HL-60/S4 (cell line): ENCODE data around the gene SPRING1.
"Not testable (repeated sequence)": the region's sequence is repeated elsewhere in the genome, so short reads cannot be mapped to it uniquely, and the experiment has no call there.

Experiments used
- in situ Hi-C: fragments of 300-500 bp; cut with MboI; formaldehyde crosslinking; loops from 2 replicates; pipeline ENCODE4 v1.14.3; 2022; ENCODE audit warnings: low sequenced_read_pairs

Gene SPRING1

DNA sequence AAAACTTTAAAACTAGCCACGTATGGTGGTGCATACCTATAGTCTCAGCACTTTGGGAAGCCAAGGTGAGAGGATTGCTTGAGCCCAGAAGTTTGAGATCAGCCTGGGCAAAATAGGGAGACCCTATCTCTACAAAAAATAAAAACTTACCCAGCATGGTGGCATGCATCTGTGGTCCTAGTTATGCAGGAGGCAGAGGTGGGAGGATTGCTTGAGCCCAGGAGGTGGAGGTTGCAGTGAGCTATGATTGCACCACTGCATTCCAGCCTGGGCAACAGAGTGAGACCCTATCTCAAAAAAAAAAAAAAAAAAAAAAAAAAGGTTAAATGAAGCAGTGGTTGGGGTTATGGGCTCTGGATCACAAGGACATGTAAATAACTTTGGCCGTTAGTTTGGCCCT, 4.9 kb upstream of the SPRING1 start:
- in situ Hi-C loops: not testable (repeated sequence)

DNA sequence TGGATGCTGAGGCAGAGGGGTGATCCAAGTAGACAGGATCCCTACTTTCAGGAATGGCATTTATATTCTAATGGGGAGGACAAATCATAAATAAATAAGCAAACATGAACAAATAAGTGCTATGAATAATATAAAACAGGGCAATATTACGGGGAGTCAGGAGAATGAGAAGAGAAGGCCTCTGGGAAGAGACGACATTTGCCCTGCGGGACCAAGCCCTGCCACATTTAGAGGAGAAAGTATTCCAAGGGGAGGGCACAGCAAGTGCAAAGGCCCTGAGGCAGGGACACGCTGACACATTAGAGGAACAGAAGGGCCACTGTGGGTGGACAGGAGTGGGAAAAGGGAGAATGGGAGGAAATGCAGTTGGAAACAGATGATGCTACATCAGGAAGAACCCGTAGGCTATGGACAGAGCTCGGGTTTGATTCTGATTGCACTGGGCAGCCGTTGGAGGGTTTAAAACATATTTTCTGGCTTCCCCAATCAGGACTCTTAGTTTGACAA, 1.6 kb upstream of the SPRING1 start:
- in situ Hi-C loops: no loop called here

DNA sequence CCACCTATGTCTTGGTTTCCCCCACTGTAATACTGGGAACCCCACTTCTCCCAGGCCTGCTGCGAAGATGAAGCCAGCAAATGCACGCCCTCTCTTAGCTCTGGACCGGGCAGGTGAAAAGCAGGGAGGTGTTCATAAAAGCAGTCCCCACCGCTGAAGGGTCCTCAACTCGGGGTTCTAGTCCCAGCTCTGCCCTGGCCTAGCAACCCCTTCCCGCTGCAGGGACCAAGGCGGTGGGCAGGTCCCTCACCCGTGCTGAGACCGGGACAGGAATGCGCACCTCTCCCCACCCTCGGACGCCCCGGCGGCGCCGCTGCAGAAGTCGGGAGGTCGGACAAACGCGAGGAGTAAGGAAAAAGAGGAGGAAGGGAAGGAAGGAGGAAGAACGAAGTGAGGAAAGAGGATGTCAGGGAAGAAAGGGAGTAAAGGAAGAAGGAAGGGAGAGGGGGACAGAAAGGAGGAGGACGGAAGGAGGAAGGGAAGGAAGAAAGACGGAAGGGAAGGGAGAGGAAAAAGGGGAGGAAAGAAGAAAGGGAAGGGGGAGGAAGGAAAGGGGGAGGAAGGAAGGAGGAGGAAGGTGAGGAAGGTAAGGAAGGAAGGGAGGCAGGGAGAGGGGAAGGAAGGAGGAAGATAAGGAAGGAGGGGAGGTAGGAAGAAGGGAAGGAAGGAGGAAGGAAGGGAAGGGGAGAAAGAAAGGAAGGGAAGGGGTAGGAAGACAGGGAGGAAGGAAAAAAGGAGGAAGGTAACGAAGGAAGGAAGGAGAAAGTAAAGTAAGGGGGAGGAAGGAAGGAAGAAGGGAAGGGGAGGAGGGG, 701 bp downstream of the SPRING1 start:
- in situ Hi-C loops: no loop called here

DNA sequence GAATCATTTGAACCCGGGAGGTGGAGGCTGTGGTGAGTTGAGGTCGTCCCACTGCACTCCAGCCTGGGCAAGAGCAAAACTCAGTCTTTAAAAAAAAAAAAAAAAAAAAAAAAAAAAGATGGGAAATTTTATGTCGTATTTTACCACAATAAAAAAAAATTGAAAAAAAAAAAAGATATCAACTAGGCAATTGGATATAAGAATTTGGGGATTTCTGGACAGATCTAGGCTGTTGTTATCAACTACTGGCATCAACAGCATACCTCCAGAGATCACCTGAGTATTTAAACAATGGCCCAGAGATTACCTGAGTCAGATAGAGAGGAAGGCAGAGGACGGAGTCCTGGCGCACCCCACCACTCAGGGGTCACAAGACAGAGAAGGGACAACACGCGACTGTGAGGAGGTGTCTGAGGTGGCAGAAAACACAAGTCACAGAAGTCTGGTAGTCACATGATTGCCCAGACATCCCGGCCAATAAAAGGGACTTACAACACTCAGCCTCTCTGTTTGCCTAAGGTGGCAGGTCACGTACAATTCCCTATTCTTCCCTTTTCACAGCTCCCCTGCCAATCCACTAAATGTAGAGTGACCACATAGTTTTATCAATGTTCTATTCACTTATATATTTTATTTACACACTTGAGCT, 1.8 kb downstream of the SPRING1 start:
- in situ Hi-C loops: no loop called here

DNA sequence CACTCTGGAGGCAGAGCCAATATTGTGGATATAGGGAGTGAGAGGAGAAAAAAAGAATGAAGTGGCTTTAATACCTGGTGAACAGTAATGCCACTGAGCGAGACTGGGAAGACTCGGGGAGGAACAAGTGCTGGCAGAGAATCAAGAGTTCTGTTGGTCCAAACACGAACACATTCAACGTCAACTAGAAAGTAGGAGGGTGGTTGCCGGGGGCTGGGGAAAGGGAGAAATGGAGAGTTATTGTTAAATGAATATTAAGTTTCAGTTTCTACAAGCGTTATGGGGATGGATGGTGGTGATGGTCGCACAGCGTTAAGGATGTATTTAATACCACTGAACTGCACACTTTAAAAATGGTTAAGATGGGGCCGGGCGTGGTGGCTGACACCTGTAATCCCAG, 2.8 kb downstream of the SPRING1 start:
- in situ Hi-C loops: no loop called here

DNA sequence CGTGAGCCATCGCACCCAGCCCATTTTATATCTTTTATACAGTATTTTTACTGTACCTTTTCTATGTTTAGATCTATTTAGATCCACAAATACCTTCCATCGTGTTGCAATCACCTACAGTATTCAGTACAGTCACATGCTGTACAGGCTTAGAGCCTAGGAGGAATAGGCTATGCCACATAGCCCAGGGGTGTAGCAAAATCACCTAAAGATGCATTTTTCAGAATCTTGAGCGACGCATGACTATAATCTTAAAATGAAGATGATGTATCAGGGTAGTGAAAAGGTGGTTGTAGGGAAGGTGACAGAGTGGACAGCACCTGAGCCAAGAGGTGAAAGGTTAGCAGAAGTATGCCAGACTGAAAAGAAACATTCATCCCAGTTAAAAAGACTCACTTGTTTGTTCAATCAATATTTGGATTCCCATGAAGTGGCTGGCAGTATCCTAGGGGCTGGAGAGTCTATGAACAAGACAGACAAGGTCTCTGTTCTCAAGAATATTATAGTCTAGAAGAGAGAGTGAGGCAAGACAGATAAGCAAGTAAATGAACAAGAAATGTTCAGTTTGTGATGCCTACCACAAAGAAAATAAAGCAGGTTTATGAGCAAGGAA, 3.6 kb downstream of the SPRING1 start:
- in situ Hi-C loops: no loop called here

DNA sequence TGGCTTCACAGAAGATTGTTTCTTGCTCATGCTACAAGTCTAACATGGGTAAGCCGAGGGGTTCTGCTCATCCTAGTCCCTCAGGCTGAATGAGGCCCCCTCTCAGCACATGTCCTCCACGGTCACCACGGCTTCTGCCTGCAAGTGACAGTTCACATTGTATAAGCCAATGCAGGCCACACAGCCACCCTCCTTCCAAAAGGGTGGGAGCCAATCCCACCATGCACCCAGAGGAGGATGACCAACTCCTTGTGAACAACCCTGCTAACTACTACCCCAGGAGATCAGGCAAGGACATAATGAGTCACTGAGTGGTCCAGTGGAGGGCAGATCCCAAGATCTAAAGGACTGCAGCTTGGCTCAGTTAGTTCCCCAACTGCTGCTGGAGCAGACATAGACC, 6.1 kb downstream of the SPRING1 start:
- in situ Hi-C loops: no loop called here

DNA sequence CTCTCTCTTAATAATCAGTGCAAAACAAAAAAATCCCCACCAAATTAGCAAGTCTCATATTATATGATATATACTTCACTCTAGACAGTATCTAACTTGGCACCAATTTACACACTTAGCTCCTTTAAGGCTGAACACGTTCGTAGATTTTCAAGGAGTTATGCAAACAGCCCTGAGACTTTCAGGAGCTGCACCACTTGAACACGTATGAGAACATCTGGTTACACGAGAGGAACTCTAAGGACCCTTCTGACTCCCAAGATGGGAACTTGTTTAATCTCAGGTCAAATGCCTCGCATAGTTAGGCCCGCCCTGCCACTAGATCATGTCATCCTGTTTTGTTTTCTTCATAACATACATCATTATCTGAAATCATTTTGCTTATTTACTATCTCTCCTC, 10.0 kb downstream of the SPRING1 start:
- in situ Hi-C loops: no loop called here

DNA sequence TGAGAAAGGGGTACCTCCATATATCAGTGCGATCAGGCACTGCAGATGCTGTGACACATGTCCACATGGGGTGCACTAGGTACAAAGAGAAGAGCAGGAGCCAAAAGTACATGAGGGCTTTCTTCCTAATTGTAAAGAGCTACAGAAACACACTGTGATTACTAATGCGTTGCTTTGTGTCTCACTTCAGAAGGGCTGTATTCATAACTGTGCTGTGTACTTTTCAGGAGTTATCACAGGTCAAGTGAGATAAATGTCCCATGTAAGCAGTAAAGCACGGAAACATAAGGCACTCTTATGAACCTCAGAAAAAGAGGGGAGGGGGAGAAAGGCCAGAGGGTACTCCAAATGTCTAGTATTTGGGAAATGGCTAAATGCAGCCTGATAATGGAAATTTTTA, 10.6 kb downstream of the SPRING1 start:
- in situ Hi-C loops: no loop called here

DNA sequence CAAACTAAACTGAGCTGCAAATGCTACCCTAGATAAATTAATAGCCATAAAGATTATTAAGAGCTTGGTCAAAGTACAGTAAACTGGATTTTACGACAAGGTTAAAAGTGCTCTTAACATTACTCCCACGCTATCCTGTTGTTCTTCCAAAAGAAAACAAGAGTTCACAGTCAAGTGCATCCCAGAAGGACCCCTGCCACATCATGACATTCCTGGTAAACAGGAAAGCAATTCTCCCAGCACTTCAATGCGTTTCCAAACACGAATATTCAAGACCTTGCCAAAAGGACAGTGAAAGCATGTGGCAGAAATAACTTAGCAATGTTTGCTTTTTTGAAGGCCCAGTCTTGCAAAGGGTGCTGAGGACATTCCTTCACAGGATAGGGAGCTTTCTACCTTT, 11.2 kb downstream of the SPRING1 start:
- in situ Hi-C loops: no loop called here

DNA sequence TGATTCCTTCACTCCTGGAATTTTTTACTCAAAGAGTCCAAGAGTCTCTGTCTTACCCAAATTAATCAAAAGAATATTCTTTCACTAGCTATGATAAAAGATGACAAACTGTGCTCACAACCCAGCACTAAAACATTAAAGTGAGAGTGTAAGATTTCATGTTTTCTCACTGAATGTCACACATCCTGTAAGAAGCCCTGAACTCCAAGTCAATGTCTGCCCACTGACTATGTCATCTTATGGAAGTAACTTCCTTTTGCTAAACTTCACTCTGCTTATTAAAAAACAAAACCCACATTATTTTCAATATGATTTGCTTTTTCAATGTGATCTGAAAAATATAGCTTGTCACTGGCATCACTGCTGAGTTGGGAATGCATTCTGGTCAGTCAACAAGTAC, 15.6 kb downstream of the SPRING1 start:
- in situ Hi-C loops: no loop called here

DNA sequence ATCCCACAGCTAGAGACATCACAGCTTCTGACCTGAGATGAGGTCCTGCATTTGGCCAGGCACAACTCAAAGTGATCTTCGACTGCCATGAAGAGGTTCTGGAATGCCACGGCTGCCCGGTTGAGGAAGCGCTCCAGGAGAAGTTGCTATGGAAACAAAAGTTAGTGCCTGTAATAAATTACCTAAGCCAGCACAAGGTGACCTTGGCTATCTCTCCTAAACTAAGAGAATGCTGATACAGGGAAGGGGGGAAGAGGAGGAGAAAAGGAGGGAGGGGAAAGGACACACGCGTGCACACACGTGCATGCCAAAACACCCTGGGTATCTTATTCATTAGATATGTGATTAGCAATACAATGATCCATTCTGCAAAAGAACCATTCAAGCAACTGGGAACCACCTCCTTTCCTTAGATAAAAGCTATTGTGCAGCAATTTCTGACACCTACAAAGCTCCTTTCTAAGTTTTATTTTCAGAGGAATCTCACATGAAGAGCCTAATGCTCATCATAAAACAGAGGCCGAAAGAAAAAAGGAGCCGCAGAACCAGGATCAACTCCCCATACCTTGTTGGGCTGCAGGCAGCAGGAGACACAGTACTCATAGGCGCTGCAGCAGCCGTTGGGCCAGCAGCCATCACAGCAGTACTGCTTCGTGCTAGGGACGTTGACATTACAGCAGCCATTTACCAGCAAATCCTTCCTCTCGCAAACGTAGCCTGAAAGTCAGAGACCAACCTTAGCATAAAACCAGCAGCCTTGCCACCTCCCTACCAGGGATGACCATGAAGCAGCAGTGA, 17.9 kb downstream of the SPRING1 start:
- in situ Hi-C loops: loop anchor here (10.0 kb wide), 1 partner anchor 415 kb away; no protein-coding TSS in a partner anchor

DNA sequence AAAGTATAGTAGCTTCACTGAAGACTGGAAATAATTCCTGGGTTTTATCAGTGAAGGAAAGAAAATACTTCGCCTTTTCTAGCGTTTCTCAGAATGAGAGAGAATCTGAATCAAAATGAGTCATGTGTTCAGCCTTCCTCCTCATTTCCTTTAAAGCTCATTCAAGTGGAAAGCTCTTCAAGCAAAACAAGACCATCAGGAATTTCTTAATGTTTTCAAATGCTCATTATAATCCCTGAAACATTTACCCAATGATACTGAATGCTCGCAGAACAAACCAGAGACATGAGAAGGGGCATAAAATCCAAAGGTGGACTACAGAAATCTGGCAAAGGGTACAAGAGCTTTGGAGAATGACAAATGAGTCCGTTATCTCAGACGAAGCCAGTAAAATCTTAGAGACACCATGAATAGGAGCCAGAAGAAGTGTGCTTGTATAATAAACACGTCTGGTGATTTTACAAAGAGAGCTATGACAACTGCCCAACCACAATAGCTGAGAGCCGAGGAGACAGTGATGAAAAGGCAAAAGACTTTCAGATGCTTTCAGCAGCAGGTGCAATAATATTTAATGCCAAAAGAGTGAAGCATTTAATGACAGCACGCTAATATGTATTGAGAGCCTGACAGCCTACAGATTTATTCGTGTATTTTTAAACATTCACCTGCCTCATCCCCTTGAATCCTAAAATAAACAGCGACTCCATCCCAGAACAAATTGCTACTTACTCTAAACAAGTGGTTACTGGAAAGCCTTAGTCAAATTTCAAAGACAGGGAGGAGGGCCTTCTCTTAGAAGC, 19.0 kb downstream of the SPRING1 start:
- in situ Hi-C loops: loop anchor here (10.0 kb wide), 1 partner anchor 416 kb away; no protein-coding TSS in a partner anchor

DNA sequence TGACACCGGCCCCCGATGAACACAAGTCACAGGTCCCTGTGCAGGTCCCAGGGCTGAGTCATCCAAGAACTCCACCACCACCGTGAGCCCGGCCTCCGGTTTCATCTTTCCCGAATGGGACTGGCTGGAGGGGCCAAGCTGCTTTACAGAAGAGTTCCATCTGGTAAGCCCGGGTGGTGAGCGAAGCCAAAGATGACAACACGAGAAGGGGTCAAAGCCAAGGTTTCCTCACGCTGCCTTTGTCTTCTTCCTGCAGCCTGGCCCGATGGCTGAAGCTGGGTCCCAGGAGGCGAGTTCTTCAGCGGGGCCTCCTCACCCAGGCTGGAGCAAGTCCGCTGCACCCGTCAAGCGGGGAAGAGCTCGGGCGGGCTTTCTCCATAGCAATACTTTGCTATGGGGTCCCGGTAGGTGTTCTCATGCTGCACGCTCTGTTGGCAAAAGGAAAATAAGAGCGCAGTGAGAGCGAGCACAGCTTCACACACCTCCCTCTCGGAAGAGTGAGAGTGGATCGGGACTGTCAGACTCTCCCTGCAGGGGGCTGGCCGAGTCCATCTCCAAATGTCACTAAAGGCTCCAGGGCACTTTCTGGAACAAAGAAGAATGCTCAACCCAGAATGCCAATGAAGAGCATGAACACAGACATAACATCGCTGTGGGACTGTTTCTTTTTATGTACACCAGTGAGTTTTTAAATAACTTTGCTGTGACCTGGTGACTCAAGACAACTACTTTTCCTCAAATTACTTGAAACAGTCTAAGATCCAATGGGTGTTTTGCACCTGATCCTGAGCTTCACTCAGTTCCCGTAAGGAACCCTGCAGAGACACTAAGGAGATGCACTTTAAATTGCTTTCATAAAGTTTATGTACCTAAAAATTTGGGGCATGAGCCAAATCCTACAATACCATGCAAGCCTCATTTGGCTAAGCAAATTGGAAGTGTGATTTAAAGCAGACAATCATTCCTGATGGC, 20.1 kb downstream of the SPRING1 start:
- in situ Hi-C loops: loop anchor here (10.0 kb wide), 1 partner anchor 417 kb away; no protein-coding TSS in a partner anchor

DNA sequence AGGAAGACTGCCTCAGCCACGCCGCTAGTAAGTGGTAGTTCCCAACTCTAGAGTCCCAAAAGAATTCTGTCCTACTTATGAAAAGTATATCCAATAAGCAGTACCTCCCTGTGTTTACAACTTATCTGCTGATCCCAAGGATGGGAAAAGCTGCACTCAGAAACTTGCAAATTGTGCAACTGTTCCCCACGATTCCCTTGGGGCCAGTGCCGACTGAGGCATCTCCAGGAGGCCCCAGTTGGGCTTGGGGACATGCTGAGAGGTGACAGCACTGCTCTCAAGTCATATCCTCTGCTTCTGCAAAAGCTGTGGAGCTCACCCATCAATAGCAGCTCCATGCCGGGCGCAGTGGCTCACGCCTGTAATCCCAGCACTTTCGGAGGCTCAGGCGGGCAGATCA, 23.7 kb downstream of the SPRING1 start:
- in situ Hi-C loops: loop anchor here (10.0 kb wide), 1 partner anchor 421 kb away; no protein-coding TSS in a partner anchor

DNA sequence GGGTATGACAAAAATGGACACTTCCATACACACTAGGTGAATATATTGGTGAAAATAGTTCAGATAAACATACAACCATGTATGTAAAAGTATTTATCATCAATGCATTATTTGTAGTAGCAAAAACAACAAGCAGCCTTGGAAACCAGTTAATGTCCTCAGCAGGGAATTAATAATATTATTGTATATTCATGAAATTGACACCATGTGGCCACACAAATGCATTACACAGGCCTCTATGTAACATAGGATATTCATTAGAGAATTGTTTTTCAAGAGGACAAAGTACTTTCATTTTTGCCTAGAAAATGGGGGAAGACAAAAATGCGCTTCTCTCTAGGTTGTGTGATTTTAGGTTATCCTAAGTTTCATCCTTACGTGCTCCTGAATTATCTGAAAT, 24.3 kb downstream of the SPRING1 start:
- in situ Hi-C loops: loop anchor here (10.0 kb wide), 1 partner anchor 421 kb away; no protein-coding TSS in a partner anchor

DNA sequence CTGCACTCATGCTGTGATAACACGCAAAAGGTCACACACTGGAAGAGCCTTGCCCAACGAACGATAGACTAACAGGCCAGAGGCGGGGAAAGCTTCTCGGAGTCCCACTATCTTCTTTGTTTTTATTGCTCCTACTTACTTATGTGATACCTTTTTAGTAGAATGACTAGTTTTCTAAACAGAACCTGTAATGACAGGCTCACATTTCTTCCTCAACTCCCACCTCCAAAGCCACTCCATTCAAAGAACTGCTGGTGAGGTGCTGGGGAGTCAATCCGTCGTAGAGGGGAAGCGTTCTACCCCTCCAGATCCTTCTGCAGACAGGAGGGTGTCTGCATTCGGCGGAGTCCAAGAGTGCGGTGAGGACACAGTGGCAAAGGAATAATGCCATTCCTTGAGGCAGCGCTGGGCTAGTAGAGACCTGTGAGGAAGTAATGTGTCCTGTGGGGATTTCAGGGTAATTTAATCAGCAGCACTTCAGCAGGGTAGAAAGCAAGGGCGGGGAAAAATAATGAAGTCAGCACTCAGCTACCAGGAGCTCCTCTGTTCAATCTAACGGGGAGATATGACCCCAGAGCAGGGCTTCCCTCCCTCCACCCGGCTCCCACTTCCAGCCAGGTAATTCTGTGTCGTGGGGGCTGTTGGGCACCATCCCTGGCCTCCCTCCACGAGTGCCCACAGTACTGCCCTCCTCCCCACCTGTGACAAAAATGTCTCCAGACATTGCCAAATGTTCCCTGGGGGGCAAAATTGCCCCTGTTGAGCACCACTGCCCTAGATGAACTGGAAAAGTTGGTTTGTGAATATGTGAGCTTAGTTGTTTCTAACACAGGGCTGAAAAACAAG, 25.2 kb downstream of the SPRING1 start:
- in situ Hi-C loops: loop anchor here (10.0 kb wide), 1 partner anchor 422 kb away; no protein-coding TSS in a partner anchor
